Upper lobe of left lung (tissue), 6 donors: ENCODE data around the gene SHLD2. TPM values are rescaled to one million over a fixed set of nuclear protein-coding genes. Genes with fewer than 3 reads are reported as not detected.
A peak's percentile ranks its signal among the peaks of the same experiment; 100 is the strongest.
"Not testable (repeated sequence)": the region's sequence is repeated elsewhere in the genome, so short reads cannot be mapped to it uniquely, and the experiment has no call there.

Experiments
- ATAC-seq, 2 donors: fragments of 200-7000 bp; cut with Tn5 transposase; one replicate each; pipeline ENCODE4 v1.9.1; 2022; ENCODE audit warnings: mild to moderate bottlenecking in 2 of 2, moderate library complexity in 2 of 2; ENCODE audit not compliant: low FRiP score in 2 of 2
- DNase-seq, 2 donors: peaks; one replicate each; pipeline ENCODE4 v3.0.0-alpha.2; 2019 to 2020
- H3K27ac ChIP-seq, 4 donors: fragments of 200-600 bp; sonication (generic); one replicate each; pipeline ENCODE4 v1.5.1; 2016 to 2019
- H3K27me3 ChIP-seq, 4 donors: fragments of 200-600 bp; sonication (generic); one replicate each; pipeline ENCODE4 v1.5.1; 2017 to 2019
- H3K36me3 ChIP-seq, 4 donors: fragments of 200-600 bp; sonication (generic); one replicate each; pipeline ENCODE4 v1.5.1; 2016 to 2019
- H3K4me1 ChIP-seq, 4 donors: fragments of 200-600 bp; sonication (generic); one replicate each; pipeline ENCODE4 v1.5.1; 2018 to 2019
- H3K4me3 ChIP-seq, 4 donors: fragments of 200-600 bp; sonication (generic); one replicate each; pipeline ENCODE4 v1.5.1; 2017 to 2019; ENCODE audit warnings: mild to moderate bottlenecking in 2 of 4, moderate library complexity in 1 of 4
- H3K9me3 ChIP-seq, 4 donors: fragments of 200-600 bp; sonication (generic); one replicate each; pipeline ENCODE4 v1.5.1; 2018 to 2019
- WGBS, 2 donors: methylation state at CpG; one replicate each; pipeline ENCODE4 v1.1.5; 2017 to 2018; 5-methylcytosine and 5-hydroxymethylcytosine counted together
- total RNA-seq, 6 donors: library from RNA; depleted of rRNA in 4 of 6; stranded (reverse); fragments of >200 nt in 4 of 6; gene quantifications; one replicate each; pipeline versions ENCODE4 v1.1.0 to v1.2.1, GENCODE V29; 2016 to 2021
- donor health status: DM: no; HTN: no; CAD: no; lungs with moderate emphysema.
- donor health status: DM: no; HTN: yes; CAD: no; lungs with severe emphysema.

SHLD2 gene
- total RNA-seq, 6 donors from 2014 or later, result 19.8 to 38.7 (median 26.4) TPM

DNA sequence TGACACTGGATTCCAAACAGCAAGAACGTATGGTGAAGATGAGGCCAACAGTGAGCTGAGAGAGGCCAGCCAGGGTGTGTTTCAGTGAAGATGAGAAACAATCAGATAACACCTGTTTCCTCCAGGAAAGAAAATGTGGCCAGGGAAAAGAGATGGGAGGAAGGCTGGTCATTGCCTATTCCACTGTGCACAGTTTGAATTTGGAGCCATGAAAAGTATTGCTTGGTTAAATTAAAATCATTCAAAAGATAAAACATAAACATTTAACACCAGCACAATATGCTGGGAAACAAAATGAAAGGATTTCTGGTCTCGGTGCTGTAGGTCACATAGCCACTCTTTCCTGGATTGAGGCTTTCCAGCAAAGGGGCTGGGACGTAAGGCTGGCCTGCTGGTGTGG, 130.1 kb downstream of the SHLD2 start, which contains the start of gene NUTM2A:
TSS of gene NUTM2A (plus strand) at position 301 of the 400 bp plus-strand sequence. CDS start 383 bp downstream, outside the sequence.
- H3K27me3 ChIP-seq, ATAC-seq, H3K4me3 ChIP-seq, H3K27ac ChIP-seq, H3K36me3 ChIP-seq, H3K4me1 ChIP-seq, DNase-seq, H3K9me3 ChIP-seq: not testable (repeated sequence)
- WGBS, 2 donors, result no CpG with 5 or more reads among the region's 3 CpGs

DNA sequence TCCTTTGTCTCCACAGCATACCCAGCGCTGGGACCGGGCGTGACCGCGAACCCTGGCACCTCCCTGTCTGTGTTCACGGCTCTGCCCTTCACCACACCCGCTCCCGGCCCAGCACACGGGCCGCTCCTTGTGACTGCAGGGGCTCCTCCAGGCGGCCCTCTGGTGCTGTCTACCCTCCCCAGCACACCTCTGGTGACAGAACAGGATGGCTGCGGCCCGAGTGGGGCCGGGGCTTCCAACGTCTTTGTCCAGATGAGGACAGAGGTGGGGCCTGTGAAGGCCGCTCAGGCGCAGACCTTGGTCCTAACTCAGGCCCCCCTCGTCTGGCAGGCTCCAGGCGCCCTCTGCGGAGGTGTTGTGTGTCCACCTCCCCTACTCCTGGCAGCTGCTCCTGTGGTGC, 133.2 kb downstream of the SHLD2 start:
- peak in 1 of 2 donors; percentile 39 for DNase-seq
- H3K4me3 ChIP-seq, H3K27me3 ChIP-seq, H3K9me3 ChIP-seq, H3K4me1 ChIP-seq, ATAC-seq, H3K36me3 ChIP-seq, H3K27ac ChIP-seq: not testable (repeated sequence)
- WGBS, 2 donors, result 74% methylated on average over 3 of the region's 20 CpGs; no CpG with 5 or more reads in 1 of the 2 donors

DNA sequence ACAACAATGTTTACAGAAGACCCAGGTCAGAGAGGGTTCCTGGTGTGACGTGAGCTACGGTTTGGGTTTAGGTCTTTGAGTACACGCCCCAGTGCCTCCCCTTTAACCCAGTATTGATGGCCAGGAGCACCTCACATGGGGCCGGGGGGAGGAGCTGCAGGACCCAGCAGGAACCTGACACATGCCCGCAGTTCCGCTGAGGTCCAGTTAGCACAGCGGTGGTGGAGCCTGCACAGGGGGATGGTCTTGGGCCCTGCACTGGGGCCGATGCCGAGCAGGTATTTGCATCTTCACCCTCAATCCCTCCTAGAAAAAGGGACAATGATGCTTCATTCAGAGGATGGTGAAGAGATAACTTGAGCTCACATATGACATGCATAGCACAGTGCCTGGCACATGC, 134.2 kb downstream of the SHLD2 start:
- not testable (repeated sequence) for H3K4me1 ChIP-seq, H3K36me3 ChIP-seq, H3K27me3 ChIP-seq, H3K27ac ChIP-seq, ATAC-seq, H3K9me3 ChIP-seq, H3K4me3 ChIP-seq
- WGBS, 2 donors, result 94 to 96% methylated on average over 5 to 6 of the region's 9 CpGs
- DNase-seq, result peak in 1 of 2 donors; percentile 57

DNA sequence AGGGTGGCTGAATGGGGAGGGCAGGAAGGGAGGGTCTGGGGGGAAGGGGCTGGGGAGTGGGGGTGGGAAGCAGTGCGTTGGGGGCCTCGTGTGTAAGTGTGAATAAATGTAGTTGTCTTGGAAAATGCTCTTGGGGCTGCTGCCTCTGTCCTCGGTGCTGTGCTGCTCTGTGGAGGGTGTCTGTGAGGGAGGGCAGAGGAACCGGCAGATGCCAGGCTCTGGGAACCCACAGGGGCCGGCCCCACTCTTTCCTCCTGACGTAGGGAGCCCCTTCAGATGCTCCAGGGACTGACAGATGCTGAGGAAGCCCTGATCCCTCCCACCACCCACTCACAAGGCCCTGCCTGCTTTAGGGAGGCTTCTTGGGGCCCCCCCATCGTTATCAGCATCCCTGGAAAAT, 139.8 kb downstream of the SHLD2 start:
- not testable (repeated sequence) for ATAC-seq, H3K4me3 ChIP-seq, H3K36me3 ChIP-seq, H3K4me1 ChIP-seq, H3K27ac ChIP-seq, H3K9me3 ChIP-seq, H3K27me3 ChIP-seq
- WGBS, 2 donors, result 94% methylated on average over 2 of the region's 7 CpGs; no CpG with 5 or more reads in 1 of the 2 donors
- peak in 1 of 2 donors; percentile 16 for DNase-seq

DNA sequence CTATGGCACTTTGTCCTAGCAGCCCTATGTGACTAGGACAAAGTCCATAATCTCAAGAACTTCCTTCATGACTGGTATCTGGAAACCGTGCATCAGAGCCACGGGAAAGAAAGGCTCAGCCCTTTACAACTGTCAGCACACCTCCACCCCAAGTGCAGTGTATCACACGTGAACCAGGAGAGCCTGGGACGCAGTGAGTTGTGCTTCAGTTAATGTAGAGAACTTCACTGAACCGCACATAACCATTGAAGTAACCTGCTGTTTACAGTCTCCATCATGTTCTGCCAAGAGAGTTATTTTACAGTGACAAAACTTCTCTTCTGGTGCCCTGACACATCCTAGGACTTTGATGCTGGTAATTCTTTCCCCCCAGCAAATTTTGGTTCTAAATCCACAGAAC, 142.2 kb downstream of the SHLD2 start:
- WGBS, 2 donors, result 100% methylated on average over 3 of the region's 5 CpGs
- not testable (repeated sequence) for DNase-seq, H3K9me3 ChIP-seq, H3K4me1 ChIP-seq, H3K27ac ChIP-seq, H3K36me3 ChIP-seq, ATAC-seq, H3K4me3 ChIP-seq, H3K27me3 ChIP-seq

DNA sequence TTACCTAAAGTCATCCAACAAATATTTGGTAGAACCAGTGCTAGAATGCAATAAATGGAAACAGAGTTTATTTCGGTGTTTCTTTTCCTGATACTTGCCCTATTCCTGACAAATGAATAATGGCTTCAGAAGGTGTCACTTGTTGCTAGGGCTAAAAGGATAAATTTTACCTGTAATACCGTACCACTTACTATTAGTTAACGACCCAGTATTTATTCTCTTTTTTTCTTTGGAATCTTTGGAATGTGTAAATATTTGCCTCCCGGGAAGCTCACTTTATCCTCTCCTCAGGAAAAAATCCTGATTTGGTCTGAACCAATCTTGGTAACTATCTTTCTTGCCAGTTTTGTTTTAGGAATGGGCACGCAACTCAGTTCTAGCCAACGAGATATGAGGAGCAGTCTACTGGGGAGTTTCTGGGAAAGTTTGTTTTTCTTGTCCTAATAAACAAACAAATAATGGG, 144.4 kb downstream of the SHLD2 start:
- DNase-seq, result not testable (repeated sequence)

More for the DNA sequence above, 144.4 kb downstream of the SHLD2 start:
- ATAC-seq, H3K27me3 ChIP-seq, H3K36me3 ChIP-seq, H3K27ac ChIP-seq, H3K4me1 ChIP-seq, H3K4me3 ChIP-seq, H3K9me3 ChIP-seq: not testable (repeated sequence)
- 56 to 79% methylated on average over 2 to 3 of the region's 6 CpGs for WGBS, 2 donors

Other genes with a start within 250 kb of the SHLD2 start
- 10 to 100 TPM; 18.8 to 76.8 (median 31.3) TPM for gene MMRN2, start 137.6 kb upstream of the SHLD2 start, total RNA-seq
- gene SNCG, start 136.6 kb upstream of the SHLD2 start, total RNA-seq, result 10 to 100 TPM in 1 of 6 donors, 1 to 10 TPM in 4, not detected in 1; 2.9 to 24.7 (median 6.4) TPM
- gene ADIRF, start 126.7 kb upstream of the SHLD2 start, total RNA-seq, result 100 to 1,000 TPM in 5 of 6 donors, 10 to 100 TPM in 1; 51.3 to 202 (median 164) TPM
- not detected for gene FAM25A, start 74.9 kb upstream of the SHLD2 start, total RNA-seq
- 100 to 1,000 TPM in 5 of 6 donors, 10 to 100 TPM in 1; 66.0 to 144 (median 116) TPM for gene GLUD1, start 363 bp upstream of the SHLD2 start, total RNA-seq
- 1 to 10 TPM in 5 of 6 donors, under 1 TPM in 1; 0.79 to 5.2 (median 2.8) TPM for gene NUTM2A, start 130.2 kb downstream of the SHLD2 start, total RNA-seq